Daoy (cell line): Measurements from ENCODE around the gene POR. TPM values are rescaled to one million over a fixed set of nuclear protein-coding genes. Genes with fewer than 3 reads are reported as not detected.
A peak's percentile ranks its signal among the peaks of the same experiment; 100 is the strongest.

Experiments
- DNase-seq: peaks from one replicate; pipeline ENCODE4 v3.0.0-alpha.2; 2015; ENCODE audit warnings: low read depth
- total RNA-seq: library from RNA; depleted of rRNA; stranded (reverse); fragments of >200 nt; shearing (Covaris generic); gene quantifications from 2 replicates; pipeline ENCODE4 v1.2.3, GENCODE V29; 2014

POR gene
- total RNA-seq, 1 experiment from 2014 or later = 41.3 TPM

DNA sequence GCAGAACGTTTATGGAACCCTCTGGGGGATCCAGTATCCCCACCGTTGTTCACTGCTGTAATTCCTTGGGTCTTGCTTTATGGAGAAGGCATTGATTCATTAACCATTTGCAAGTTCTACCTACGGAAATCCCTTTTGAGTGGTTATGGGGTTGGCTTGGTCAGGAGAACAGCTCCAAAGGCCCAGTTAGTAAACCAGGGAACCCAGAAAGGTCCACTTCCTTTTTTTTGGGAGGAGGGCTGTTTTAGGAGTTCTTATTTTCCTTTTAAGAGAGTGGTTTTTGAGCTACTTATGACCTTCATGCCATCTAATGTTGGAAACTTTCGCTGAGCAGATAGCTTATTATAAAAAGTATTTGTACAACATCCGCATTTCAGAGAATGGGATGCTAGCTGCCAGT is 1.3 kb downstream of the POR start:
- DNase-seq = no peak

DNA sequence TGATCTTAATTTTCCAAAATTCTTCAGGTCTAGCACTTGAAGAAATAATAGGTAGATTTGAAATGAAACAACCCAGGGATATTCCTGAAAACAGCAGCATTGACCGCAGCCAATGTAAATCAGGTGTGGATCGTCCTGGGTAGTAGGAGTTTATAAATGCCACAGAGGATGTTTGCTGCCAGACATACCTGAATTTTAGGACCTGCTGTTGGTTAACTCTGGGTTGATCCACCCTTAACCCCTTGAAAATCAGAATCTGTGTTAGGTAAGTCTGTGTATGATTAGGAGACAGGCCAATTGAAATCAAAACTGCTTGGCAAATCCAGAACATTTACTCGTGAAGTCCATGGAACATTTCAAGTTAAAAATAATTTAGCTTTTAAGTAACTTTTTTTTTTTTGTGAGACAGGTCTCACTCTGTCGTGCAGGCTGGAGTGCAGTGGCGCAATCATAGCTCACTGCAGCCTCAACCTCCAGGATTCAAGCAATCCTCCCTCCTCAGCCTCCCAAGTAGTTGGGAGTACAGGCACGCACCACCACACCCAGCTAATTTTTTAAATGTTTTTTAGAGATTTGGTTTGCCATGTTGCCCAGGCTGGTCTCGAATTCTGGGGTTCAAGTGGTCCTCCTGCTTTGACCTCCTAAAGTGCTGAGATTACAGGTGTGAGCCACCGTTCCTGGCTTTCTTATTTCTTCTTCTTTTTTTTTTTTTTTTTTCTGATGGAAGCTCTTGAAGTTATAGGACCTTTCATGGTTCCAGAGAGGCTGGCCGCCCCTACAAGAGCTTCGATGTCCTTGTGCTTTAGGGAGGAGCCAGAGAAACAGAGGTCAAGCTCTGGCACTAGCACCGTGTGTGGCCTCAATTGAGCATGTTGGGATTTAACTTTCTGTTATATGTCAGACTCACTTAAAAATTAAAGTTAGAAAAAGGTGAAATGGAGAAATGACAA is 2.0 kb downstream of the POR start:
- DNase-seq = no peak

DNA sequence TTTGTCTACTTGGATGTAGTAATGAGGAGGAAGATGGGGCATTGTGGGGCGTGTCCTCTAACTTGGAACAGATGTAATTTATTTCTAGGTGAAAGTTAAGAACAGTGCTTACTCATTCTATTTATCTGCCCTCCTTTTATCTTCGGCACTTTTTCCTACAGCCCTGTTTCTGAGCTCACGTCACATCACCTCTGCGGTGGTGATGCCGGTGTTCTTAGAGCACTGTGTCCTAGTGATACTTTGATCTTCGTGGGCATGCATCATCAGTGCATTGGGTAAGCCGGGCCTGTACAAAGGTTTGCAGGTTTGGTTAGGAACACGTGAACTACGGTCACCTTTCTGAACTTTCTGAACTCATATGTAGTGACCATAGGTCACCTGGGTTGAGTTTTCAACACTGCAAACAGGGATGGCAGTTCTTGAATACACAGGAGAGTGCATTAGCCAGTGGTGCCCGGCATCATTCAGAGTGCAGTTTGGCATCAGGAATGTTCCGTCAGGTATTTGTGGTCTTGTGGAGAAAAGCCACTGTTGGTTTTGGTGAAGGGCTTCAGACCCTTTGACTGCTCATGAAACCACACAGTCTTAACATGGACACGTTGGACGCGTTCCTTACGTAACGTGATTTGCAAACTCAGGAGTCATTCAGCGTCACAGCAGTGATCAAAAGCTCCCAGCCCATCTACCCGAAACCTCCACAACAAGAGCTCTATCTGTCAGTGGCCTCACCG is 5.6 kb downstream of the POR start:
- DNase-seq = no peak

DNA sequence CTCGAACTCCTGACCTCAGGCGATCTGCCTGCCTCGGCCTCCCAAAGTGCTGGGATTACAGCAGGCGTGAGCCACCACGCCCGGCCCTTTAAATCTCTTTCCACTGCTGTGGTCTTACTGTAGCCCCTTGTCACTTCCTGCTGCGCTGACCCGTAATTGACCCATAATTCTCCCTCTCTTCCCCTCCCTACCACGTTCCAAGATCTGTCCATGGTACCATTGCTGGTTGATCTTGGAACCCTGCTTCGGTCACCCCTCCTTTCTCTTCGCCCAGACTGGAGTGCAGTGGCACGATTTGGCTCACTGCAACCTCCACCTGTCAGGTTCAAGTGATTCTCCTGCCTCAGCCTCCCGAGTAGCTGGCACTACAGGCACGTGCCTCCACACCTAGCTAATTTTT is 6.5 kb downstream of the POR start:
- no peak for DNase-seq

DNA sequence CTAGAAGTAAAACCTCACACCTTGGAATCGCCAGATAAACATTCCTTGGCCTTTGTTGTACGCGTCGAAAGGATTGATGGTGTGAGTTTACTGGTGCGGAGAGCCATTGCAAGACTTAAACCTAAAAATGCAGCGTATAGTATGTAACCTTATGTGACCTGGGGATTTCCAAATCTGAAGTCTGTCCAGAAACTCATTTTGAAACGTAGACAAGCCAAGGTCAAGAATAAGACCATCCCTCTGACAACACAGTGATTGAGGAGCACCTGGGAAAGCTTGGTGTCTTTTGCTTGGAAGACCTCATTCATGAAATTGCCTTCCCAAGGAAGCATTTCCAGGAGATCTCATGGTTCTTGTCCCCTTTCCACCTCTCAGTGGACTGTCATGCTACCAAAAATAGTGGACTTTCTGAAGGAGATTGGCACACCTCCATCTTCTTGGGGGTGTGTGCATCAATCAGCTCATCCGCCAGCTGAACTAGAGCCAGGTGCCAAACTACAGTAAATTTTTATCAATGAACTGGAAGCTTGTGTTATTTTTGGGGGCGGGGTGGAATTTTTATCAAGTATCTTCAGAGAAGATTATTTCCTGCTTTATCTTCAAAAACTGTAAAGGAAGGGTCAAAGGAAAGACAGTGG is 8.1 kb downstream of the POR start:
- DNase-seq = no peak

DNA sequence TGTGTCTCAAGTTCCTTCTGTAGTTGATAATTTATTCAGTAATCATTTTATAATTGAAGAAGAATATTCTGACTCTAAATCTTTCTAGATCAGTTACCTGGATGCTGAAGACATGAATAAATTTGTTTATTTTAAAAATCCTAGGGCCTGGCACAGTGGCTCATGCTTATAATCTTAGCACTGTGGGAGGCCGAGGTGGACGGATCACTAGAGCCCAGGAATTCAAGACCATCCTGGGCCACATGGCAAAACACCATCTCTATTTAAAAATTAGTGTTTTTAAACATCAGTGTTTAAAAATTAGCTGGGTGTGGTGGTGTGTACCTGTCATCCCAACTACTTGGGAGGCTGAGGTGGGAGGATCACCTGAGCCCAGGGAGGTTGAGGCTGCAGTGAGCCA is 9.3 kb downstream of the POR start:
- DNase-seq = no peak

DNA sequence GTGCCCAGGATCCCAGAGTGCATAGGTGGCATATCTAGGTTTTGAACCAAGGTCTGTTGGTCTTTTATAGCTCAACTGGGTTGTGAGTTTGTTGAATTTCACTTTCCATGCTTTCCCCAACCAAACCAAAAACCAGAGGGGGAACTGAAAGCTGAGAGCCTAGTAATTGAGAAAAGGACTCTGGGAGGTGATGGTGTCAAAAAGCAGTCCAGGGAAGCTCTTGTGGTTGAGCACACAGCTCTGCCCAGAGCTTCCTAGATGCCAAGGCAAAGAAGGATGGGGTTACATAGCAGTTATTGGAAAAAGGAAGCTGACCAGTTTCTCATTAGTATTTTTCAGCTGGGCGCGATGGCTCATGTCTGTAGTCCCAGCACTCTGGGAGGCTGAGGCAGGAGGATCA is 9.9 kb downstream of the POR start:
- no peak for DNase-seq

DNA sequence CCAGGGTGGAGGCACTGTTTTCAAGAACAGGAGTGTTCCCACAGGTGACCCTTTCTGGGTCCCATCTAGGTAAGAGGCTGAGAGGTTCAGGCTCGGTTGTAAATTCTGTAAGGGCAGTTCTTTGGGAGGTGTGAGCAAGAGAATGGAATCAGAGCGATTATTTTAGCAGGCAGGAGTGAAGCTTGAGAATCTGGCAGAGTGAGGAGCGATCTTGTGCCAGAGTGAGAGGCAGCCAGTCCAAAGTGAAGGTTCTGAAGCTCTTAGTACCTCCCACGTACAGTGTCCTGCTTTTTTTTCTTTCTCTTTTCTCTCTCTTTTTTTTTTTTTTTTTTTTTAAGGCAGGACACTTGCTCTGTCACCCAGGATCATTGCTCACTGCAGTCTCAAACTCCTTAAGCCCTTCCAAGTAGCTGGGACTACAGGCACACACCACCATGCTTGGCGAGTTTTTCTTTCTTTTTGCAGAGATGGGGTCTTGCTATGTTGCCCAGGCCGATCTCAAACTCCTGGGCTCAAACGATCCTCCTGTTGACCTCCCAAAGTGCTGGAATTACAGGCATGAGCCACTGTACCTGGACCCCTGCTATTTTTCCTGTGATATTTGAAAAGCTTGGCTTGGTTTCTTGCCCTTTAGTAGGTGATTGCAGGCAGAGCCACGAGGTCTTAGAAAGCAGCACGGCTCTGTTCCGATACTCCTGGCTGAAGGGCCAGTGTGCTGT is 10.9 kb downstream of the POR start:
- no peak for DNase-seq

DNA sequence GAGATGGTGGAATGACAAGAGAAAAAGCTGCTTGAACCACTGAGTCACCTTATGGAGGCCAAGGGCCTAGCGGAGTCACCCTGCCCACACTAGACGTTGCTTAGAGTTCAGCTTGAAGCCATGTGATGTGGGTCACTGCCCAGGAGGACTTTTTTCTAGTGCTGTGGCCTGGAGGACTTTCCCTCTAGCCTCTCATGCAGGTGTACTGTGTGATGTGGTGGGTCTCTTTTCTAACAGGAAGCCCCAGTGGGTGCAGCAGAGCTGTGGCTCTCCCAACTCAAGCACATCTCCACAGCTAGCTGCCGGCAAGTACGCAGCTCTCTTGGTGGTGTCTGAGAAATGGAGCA is 13.6 kb downstream of the POR start:
- DNase-seq = no peak

DNA sequence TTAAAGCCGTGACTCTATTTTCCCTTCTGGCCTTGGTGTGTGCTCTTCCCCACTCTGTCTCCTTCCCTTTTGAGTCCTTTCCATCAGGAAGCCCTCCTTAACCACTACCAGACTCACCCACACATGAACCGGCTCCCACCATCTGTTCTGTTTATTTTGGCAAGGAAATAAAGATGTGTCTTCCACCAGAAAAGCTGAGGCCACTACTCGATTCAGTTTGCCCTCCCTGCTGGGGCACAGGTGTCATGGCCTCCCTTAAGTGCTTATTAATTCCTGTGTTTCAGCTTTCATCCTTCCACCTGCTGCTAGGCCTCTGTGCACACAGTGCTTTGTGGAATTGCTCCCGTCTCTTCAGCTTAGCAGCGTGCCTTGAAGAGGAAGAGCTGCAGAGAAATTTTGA is 16.7 kb downstream of the POR start:
- no peak for DNase-seq

DNA sequence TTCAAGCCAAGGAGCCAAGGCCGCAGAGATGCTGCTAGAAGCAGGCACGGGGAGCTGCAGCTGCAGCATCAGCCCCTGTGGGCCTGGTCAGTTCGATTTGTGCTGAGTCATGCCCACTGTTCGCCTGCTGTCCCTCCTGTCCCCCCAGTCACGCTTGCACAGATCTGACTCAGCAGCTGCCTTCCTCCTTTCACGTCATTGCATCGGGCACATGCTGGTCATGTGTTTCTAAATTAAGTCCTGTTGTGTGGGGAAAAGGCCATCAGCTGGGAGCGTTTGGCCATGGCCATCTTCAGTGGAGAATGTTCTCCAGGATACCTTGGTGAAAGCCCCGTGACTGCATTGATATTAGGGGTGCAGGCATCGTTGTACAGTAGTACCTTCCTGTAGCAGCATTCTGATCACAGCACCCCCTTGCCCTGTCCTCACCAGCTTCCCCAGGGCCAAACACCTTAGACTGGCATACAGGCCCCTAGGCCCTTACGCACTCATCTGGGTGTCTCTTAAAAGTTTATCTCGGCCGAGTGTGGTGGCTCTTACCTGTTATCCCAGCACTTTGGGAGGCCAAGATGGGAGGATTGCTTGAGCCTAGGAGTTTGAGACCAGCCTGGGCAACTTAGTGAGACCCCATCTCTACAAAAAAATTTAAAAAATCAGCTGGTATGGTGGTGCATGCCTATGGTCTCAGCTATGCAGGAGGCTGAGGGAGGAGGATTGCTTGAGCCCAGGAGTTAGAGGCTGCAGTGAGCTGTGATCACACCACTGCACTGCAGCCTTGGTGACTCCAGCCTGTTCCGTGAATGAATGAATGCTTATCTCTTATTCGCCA is 23.2 kb downstream of the POR start:
- DNase-seq = peak; percentile 64

DNA sequence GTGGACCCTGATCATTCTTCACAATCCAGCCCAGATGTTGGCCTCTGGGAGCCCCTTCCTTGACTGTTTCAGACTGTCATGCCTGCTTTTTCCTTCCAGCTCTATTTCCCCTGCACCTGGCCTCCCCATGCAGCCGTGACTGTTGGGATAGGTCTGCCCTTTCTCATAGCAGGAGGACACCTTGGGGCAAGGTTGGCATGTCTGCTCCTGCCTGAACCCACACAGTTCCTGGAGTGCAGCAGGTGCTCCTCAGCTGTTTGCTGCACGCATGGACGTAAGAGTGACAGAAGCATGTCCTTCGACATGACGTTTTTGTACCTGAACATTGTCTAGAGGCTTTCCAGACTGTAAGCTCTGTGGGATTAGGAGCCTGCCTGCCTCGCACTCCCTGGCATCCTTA is 24.0 kb downstream of the POR start:
- no peak for DNase-seq

DNA sequence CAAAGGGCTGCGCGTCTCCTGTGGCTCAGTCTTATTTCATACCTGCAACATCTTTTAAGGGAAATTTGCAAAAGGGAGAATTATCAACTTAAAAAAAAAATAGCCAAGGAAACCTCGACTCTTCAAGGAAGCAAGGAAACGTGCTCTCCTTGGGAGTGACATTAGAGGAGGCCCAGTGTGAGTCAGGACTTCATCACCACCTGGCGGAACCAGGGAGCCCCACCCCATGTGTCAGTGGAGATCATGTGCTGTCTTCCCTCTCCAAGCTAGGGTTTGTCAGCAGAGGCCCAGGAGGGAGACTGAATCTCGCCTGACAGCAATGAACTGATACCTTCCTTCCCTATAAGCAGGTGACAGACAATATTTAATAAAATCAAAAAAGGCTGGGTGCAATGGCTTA is 28.9 kb downstream of the POR start:
- DNase-seq = peak; percentile 63

DNA sequence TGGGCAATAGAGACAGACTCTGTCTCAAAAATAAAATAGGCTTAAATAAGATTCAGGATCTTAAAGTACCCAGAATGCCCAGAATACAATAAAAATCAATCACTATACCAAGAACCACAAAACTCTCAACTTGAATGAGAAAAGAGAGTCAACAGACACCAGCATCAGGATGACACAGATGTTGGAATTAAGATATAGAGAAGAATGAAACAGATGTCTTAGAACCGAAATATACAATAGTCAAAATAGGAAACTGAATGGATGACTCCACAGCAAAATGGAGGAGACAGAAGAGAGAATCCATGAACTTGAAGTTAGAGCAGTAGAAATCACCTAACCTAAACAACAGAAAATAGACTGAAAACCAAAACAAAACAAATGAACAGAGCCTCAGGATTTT is 29.6 kb downstream of the POR start:
- no peak for DNase-seq

DNA sequence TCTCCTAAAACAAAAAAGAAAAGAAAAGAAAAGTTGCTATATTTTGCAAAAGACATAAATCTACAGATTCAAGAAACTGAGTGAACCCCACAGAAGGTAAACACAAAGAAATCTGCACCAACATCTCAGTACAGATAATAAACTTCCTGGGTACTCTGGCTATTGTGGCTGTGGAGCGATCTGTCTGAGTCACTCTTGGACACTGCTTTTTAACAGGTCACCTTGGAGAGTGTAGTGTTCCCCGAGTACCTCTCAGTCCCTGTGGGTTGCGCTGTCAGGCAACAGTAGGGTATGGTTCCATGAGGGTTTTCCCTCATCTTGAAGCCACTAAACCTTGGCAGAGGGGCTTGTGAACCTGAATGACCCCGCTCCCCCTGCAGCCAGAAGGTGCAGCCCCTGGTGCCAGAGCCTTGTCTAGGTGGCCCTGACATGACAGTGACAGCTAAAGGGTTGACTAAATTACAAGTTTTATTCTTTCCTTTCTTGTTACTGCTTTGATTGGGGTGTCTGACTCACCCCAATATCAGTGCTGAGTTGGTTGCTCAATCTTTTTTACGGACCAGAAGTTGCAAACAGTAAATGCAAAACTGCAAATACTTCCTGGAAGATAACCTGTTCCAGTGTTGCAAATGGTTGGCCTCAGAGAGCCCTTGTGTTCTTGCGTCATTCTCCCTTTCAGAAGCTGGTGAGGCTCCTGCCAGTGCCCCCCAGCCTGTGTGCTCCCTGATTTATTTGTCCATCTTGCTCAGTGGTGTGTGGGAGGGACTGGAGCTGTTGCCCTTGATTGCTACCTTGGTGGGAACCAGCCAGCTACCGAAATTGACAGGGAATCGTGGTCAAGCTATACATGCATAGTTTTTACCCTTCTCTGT is 30.6 kb downstream of the POR start:
- DNase-seq = no peak

DNA sequence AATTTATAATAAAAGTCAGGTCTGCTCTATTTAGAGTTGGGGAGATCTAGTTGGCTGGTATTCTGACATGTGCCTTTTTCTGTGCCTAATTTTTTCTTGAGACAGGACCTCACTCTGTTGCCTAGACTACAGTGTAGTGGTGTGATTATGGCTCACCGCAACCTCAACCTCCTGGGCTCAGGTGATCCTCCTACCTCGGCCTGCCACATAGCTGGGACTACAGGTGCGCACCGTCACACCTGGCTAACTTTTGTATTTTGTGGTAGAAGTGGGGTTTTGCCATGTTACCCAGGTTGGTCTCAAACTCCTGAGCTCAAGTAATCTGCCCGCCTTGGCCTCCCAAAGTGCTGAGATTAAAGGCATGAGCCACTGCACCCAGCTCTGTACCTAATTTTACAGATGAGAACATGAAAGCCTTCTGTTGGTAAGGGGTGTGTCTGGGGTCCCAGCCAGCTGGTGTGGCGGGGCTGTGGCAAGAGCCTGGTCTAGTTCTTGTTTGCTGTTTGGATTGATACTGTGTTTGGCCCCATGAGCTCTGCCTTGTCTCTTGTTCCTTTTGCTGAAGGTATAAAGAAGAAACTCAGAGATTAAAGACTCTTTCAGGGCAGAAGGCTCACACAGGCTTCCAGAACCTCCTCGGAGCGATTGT is 31.4 kb downstream of the POR start:
- no peak for DNase-seq

DNA sequence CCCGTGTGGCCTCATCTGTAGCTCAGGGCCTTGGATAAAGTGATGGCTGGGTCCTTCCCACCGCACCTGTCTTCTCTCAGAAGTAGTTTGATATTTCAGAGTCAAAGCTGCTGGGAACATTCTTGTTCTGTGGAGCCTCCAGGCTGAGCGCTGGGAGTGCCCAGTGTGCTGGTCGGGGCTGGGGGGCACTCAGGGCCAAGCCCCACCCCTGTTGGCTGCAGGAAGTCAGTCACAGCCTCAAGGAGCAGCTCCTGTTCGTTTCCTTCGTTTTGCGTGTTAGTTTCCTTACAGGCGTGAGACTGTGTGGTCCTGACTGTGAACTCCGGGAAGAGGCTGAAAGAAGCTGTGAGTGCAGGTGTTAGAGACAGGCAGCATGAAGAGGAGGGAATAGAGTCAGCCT is 33.2 kb downstream of the POR start:
- DNase-seq = no peak

DNA sequence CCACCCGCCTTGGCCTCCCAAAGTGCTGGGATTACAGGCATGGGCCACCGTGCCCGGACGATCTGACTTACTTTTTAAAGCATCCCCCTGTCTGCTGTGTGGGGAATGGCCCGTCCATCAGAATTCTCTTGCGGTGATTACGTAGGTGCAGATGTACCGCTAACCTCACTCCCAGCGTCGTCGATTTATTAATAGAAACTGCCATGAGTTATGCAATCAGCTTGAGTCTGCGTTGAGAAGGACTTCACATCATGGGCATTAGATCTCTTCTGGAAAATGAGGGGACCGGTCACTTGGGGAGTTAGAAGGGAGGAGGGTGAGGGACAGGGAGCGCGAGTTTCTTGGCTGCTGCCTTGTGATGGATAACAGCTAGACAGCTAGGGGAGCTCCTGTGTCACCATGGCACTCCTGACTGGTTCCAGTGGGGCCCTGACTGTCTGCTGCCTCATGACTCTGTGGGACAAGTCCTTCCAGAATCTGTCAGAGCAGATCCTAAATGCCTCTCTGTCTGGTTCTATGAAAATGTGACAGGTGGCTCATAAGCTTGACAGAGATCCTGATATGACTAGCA is 35.2 kb downstream of the POR start:
- no peak for DNase-seq

DNA sequence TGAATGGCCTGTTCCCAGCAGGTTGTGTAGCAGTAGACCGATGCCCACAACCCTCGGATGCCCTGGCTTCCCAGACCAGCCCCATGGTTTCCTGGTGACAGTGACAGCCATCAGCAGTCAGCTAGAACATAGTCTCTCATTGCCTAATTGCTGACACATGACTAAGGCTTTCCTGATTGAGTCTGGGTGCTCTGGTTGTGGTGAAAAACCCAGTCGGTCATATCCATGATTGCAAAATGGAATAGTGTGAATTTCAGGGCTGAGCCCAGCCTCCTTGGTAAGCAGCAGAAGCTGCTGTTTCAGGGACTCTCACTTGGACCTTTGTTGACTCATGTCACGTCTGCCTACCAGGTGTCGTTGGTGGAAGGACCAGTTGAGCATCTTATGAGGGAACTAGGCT is 36.6 kb downstream of the POR start:
- no peak for DNase-seq
